Measurements from ENCODE around the gene FFAR2. TPM values are rescaled to one million over a fixed set of nuclear protein-coding genes. Genes with fewer than 3 reads are reported as not detected.

The FFAR2 gene
- total RNA-seq, 4 donors from 2014 or later, result 0.49 to 2.5 (median 0.56) TPM; not detected in 1

DNA sequence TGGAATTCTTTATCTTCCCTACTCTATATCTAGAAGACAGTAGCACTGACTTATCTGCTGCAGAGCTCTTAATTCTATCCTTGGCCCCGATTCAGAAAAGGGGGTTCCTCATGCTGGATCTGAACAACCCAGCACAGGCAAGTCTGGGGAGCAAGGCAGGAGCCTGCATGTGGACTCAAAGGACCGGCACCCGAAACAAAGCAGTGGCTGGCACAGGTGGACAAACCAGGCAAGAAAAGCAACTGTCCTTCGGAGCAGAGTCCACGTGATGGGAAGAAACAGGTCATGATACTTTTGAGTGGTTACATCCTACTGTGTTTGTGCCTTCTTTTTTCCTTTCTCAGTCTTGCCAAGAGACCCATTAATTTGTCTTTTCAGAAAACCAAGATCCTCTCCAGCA, 38.9 kb upstream of the FFAR2 start:
- no peaks in the 10 kb centered on the region for H3K4me1 ChIP-seq
- intact Hi-C loops (cut with DNase I), result no loop called here
- H3K36me3 ChIP-seq, result no peaks in the 10 kb centered on the region
- H3K27me3 ChIP-seq, result peaks cover 0 to 22% (median 0%) of the 10 kb centered on the region in 4 donors
- no peak for DNase-seq
- H3K9me3 ChIP-seq, result no peaks in the 10 kb centered on the region
- TF ChIP-seq, protein P1, sequence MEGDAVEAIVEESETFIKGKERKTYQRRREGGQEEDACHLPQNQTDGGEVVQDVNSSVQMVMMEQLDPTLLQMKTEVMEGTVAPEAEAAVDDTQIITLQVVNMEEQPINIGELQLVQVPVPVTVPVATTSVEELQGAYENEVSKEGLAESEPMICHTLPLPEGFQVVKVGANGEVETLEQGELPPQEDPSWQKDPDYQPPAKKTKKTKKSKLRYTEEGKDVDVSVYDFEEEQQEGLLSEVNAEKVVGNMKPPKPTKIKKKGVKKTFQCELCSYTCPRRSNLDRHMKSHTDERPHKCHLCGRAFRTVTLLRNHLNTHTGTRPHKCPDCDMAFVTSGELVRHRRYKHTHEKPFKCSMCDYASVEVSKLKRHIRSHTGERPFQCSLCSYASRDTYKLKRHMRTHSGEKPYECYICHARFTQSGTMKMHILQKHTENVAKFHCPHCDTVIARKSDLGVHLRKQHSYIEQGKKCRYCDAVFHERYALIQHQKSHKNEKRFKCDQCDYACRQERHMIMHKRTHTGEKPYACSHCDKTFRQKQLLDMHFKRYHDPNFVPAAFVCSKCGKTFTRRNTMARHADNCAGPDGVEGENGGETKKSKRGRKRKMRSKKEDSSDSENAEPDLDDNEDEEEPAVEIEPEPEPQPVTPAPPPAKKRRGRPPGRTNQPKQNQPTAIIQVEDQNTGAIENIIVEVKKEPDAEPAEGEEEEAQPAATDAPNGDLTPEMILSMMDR (IDR thresholded peaks at IDR 0.05), result no peak
- no peak for TF ChIP-seq POLR2A (IDR thresholded peaks at IDR 0.05)
- 47 to 68% methylated on average over 2 to 5 of the region's 5 CpGs for WGBS, 2 donors
- H3K27ac ChIP-seq, result no peak overlapping the region
- no peak overlapping the region for H3K4me3 ChIP-seq

DNA sequence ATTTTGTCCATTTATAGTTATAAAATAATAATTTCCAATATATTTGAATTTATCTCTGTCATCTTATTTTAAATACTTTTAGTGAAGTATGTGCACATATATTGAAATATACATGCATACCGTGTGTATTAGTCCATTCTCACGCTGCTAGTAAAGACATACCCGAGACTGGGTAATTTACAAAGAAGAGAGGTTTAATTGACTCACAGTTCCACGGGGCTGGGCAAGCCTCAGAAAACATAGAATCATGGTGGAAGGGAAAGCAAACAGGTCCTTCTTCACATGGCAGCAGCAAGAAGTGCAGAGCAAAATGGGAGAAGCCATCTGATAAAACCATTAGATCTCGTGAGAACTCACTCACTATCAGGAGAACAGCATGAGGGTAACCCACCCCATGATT, 37.6 kb upstream of the FFAR2 start:
- Histone ChIP-seq H3K4me3 (no peak overlapping the region), H3K27ac (no peak overlapping the region), H3K9me3 (no peaks in the 10 kb centered on the region), H3K27me3 (peaks cover 0 to 35% (median 0%) of the 10 kb centered on the region in 4 donors), H3K4me1 (no peaks in the 10 kb centered on the region), H3K36me3 (no peaks in the 10 kb centered on the region)
- 68 to 77% methylated on average over 5 of the region's 5 CpGs for WGBS, 2 donors
- intact Hi-C loops (cut with DNase I), result no loop called here
- no peak for TF ChIP-seq POLR2A (IDR thresholded peaks at IDR 0.05)
- TF ChIP-seq, protein P1 (IDR thresholded peaks at IDR 0.05), result no peak
- DNase-seq, result no peak

DNA sequence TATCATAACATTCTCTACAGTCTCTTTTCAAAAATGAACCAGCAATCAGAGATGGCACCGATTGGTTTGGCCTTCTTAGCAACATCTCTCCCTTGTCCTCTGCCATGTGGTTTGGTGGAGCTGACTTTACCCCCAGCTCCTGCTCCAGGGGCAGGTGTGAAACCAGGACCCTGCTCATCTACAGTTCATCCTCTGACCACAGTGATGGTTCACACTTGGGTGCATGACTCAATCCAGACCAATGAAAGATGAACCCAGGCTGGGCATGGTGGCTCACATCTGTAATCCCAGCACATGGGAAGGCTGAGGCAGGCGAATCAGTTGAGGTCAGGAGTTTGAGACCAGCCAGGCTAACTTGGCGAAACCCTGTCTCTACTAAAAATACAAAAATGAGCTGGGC, 33.6 kb upstream of the FFAR2 start:
- Histone ChIP-seq H3K9me3 (no peaks in the 10 kb centered on the region), H3K4me1 (no peaks in the 10 kb centered on the region), H3K36me3 (no peaks in the 10 kb centered on the region), H3K27me3 (peaks cover 0 to 62% (median 0%) of the 10 kb centered on the region in 4 donors), H3K4me3 (no peak overlapping the region), H3K27ac (no peak overlapping the region)
- intact Hi-C loops (cut with DNase I), result no loop called here
- 66 to 88% methylated on average over 3 of the region's 3 CpGs for WGBS, 2 donors
- DNase-seq, result no peak
- TF ChIP-seq, protein P1 (IDR thresholded peaks at IDR 0.05), result no peak
- TF ChIP-seq POLR2A (IDR thresholded peaks at IDR 0.05), result no peak

DNA sequence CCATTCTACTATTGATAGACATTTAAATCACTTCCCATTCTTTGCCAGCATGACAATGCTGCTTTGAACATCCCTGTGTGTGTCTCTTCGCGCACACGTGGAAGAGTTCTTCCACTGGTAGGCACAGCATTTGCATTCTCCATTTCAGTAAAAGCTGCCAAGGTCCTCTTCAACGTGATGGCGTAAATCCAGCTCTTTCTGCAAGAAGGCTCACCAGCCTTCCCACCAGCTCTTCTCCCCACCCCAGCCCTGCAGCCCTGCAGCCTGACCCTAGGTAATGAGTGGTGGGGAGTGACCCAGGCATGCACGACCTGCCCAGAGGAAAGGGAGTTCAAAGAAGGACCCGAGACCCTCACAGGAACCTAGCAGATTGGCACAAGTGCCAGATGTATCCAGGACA, 31.7 kb upstream of the FFAR2 start:
- no peak overlapping the region for H3K27ac ChIP-seq

DNA sequence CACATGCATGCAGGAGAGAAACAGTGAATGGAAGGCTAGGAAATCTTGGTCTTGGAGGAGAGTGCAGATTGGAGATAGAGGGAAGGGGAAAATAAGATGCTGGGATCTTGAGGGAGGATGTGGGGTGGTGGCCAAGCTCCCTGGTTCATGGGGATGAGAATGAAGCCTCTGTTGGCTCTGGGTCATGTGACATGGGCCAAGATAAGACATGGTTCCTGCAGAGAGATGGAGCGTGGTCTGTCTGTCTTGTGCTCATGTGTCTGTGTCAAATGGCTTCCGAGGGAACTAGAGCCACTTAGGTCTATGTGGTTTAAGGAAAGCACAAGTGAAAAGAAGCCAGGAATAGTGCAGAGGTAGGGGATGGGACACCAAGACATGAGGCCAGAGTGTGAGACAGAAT, 30.8 kb upstream of the FFAR2 start:
- 72 to 88% methylated on average over 2 of the region's 2 CpGs for WGBS, 2 donors
- TF ChIP-seq, protein P1 (IDR thresholded peaks at IDR 0.05), result no peak
- no peak for TF ChIP-seq POLR2A (IDR thresholded peaks at IDR 0.05)
- Histone ChIP-seq H3K4me1 (peaks cover 0 to 5% (median 3%) of the 10 kb centered on the region in 3 donors), H3K9me3 (no peaks in the 10 kb centered on the region), H3K36me3 (no peaks in the 10 kb centered on the region), H3K27me3 (peaks cover 0 to 72% (median 0%) of the 10 kb centered on the region in 4 donors), H3K4me3 (no peak overlapping the region), H3K27ac (no peak overlapping the region)
- intact Hi-C loops (cut with DNase I), result no loop called here
- no peak for DNase-seq

More for the DNA sequence above, 31.7 kb upstream of the FFAR2 start:
- H3K9me3 ChIP-seq, result no peaks in the 10 kb centered on the region
- DNase-seq, result no peak
- TF ChIP-seq POLR2A (IDR thresholded peaks at IDR 0.05), result no peak
- TF ChIP-seq, protein P1 (IDR thresholded peaks at IDR 0.05), result no peak
- H3K4me3 ChIP-seq, result no peak overlapping the region
- H3K4me1 ChIP-seq, result peaks cover 0 to 5% (median 3%) of the 10 kb centered on the region in 3 donors
- peaks cover 0 to 68% (median 0%) of the 10 kb centered on the region in 4 donors for H3K27me3 ChIP-seq
- 73 to 83% methylated on average over 5 to 7 of the region's 7 CpGs for WGBS, 2 donors
- intact Hi-C loops (cut with DNase I), result no loop called here
- H3K36me3 ChIP-seq, result no peaks in the 10 kb centered on the region
